Mesenteric fat pad (tissue), 1 donor: ENCODE data around the gene IFNA10. TPM values are rescaled to one million over a fixed set of nuclear protein-coding genes. Genes with fewer than 3 reads are reported as not detected.
"Not testable (repeated sequence)": the region's sequence is repeated elsewhere in the genome, so short reads cannot be mapped to it uniquely, and the experiment has no call there.

Experiments used
- DNase-seq: peaks from one replicate; pipeline ENCODE4 v3.0.0-alpha.2; 2020; ENCODE audit warnings: low spot score
- total RNA-seq: library from RNA; stranded (reverse); fragmentation: NEBNext Ultra II Directional; extraction: Animal tissue kit (Norgen Biotek cat#: 25700); gene quantifications from one replicate; pipeline ENCODE4 v1.2.1, GENCODE V29; 2021
- donor health status: DM: yes; HTN: yes; CAD: no.

The IFNA10 gene
- total RNA-seq, 1 donor from 2014 or later = not detected

DNA sequence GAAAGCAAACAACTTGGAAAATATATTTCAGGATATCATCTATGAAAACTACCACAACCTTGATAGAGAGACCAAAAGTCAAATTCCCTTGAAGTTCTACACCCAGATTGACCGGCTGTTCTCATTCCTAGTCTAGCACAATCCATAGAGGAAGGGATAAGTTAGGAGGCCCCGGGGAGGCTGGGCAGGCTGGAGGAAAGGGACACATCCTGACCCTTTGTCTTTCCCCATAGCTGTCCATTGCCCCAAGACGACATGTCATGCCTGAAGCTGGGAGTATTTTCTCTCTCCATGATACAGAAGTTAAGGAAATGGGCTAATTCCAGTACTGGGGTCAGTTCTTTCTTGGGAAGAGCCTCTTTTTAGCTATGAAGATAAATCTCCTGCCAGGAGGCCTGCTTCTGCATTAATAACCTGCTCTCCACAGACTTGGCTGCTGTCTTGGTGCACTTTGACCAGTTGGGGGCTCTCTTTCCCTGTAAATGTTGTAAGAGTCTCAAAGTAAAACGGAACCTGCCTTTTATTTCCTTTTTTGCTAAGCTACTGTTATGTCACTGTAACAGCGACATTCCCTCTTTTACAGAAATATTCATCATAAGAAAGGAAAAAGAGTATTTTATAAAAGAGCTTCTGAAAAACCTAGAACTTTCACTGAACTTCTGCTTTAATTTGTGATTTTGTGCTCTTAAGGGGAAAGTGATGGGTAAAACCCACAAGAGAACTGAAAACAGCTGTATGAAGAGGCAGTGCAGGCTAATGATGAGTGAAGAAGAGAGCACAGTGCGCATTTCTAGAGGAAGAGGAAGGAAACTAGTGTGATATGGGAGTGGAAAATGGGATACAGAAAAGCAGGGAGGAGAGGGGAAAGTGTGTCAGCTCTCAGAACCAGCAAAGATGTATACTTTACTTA is 11.8 kb downstream of the IFNA10 start:
- not testable (repeated sequence) for DNase-seq

DNA sequence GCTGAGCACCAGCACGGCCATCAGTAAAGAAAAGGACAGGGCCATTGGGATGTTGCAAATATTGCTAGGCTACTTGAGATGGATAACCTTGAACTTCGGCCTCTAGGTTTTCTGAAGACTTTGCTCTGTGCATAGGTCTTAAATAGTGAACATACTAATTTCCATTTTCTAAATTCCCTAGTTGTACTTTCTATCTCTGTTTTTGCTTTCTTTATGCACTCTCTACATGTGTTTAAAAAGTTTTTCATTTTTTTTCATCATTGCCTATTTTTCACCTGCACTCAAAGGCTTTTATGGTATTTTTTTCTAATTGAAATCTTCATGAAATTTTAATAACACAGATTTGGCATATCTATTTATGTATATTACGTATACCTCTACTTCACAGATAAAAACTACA is 19.5 kb downstream of the IFNA10 start, which contains the start of gene IFNA4:
Gene IFNA4, minus strand, starts transcription at position 101 of the 400 bp plus-strand sequence. Its CDS starts 56 bp downstream, at position 45.
- DNase-seq = not testable (repeated sequence)

DNA sequence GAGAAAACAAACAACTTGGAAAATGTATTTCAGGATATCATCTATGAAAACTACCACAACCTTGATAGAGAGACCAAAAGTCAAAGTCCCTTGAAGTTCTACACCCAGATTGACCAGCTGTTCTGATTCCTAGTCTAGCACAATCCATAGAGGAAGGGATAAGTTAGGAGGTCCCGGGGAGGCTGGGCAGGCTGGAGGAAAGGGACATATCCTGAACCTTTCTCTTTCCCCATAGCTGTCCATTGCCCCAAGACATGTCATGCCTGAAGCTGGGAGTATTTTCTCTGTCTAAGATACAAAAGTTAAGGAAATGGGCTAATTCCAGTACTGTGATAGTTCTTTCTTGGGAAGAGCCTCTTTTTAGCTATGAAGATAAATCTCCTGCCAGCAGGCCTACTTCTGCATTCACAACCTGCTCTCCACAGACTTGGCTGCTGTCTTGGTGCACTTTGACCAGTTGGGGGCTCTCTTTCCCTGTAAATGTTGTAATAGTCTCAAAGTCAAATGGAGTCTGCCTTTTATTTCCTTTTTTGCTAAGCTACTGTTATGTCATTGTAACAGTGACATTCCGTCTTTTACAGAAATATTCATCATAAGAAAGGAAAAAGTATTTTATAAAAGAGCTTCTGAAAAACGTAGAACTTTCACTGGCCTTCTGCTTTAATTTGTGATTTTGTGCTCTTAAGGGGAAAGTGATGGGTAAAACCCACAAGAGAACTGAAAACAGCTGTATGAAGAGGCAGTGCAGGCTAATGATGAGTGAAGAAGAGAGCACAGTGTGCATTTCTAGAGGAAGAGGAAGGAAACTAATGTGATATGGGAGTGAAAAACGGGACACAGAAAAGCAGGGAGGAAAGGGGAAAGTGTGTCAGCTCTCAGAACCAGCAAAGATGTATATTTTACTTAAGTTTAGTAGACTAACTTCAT is 23.9 kb downstream of the IFNA10 start:
- not testable (repeated sequence) for DNase-seq

DNA sequence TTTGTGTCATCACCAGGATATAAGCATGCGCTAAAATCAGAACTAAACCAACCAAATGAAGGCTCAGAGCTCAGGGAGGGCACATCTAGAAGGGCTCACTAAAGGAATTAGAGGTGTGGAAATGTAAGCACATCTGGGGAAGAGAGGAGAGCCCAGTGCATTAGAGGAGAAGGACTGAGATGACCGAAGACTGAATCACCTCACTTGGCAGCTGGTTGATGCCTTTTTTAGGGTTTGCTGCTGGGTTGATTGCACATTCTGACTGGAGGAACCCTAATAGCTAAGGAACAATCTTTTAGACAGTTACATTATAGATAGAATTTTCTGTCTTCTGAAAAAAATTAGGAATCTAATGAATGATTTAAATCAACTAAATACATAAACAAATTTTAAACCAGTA is 32.3 kb downstream of the IFNA10 start:
- DNase-seq = no peak

DNA sequence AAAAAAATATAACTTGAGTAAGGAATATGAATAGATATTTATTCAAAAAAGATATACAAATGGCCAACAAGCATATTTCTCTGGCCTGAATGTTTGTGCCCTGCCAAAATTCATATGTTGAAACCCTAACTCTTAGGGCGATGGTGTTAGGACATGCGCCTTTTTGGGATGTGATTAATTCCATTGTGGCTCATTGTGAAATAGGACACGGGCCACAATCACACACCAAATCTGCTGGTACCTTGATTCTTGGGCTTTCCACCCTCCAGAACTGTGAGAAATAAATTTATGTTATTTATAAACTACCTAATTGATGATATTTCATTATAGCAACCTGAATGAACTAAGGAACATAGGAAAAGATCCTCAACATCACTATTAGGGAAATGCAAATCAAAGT is 34.8 kb downstream of the IFNA10 start:
- DNase-seq = no peak

DNA sequence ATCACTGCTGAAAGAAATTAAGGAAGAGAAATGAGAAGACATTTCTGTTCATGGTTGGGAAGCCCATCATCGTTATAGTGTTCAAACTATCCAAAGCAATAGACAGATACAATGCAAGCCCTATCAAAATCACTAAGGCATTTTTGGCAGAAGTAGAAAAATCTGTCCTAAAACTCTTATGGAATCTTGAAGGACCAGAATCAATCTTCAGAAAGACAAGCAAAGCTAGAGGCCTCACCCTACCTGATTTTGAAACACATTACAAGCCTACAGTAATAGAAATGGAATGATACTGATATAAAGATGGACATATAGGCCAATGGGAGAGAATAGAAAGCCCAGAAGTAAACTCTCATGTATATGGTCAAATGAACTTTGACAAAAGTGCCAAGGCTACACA is 35.6 kb downstream of the IFNA10 start:
- no peak for DNase-seq

DNA sequence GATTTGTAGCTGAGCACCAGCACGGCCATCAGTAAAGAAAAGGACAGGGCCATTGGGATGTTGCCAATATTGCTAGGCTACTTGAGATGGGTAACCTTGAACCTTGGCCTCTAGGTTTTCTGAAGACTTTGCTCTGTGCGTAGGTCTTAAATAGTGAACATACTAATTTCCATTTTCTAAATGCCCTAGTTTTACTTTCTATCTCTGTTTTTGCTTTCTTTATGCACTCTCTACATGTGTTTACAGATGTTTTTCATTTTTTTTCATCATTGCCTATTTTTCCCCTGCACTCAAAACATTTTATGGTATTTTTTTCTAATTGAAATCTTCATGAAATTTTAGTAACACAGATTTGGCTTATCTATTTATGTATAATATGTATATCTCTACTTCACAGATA is 40.4 kb downstream of the IFNA10 start, which contains the start of gene IFNA21:
Gene IFNA21, minus strand, starts transcription at position 101 of the 400 bp plus-strand sequence. Its CDS starts 48 bp downstream, at position 53.
- DNase-seq = not testable (repeated sequence)

DNA sequence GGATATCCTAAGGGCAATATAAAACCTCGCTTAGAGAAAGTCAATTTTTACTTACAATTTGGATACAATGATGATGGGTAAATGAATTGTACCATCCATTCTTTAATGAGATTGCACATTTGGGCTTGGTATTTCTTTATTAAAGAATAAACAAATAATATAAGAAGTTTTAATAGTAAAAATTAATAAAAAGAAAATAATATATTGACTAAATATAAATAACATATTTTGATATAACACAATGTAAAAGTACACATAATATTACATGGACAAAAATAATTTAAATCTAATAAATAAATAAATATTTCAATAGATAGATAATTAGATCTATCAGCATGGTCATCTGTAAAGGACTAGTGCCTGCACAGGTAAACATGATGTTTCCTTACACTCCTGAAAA is 41.4 kb downstream of the IFNA10 start:
- no peak for DNase-seq

DNA sequence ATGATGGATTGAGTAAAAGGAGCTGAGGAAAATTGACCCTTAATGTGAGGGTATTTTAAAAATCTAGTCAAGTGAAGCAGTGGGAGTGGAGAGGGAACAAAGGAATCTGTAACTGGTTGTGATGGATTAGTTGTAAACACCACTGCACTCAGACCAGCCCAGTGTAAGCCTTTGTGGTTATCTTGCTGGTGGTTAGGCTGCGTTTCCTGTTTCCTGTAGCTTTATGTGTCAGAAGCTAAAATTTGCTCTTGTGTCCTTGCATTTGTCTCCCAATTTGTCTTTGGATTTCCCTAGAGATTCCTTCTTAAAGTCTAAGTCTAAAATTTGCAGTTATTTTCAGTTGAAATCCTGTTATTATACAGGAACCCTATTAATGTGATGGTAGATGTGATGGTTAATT is 46.8 kb downstream of the IFNA10 start:
- no peak for DNase-seq

Other genes with a start within 250 kb of the IFNA10 start
- 2.2 TPM for gene HACD4, start 175.5 kb downstream of the IFNA10 start, total RNA-seq
- not detected for gene IFNB1, start 129.2 kb downstream of the IFNA10 start, total RNA-seq
- gene IFNW1, start 65.3 kb downstream of the IFNA10 start, total RNA-seq = not detected
- not detected for gene IFNA21, start 40.5 kb downstream of the IFNA10 start, total RNA-seq
- not detected for gene IFNA4, start 19.6 kb downstream of the IFNA10 start, total RNA-seq
- gene IFNA7, start 4.9 kb downstream of the IFNA10 start, total RNA-seq = not detected
- not detected for gene IFNA16, start 10.2 kb upstream of the IFNA10 start, total RNA-seq
- not detected for gene IFNA17, start 21.1 kb upstream of the IFNA10 start, total RNA-seq
- not detected for gene IFNA14, start 32.9 kb upstream of the IFNA10 start, total RNA-seq
- not detected for gene IFNA5, start 98.2 kb upstream of the IFNA10 start, total RNA-seq
- 17.8 TPM for gene KLHL9, start 128.3 kb upstream of the IFNA10 start, total RNA-seq
- not detected for gene IFNA6, start 143.7 kb upstream of the IFNA10 start, total RNA-seq
- not detected for gene IFNA13, start 160.9 kb upstream of the IFNA10 start, total RNA-seq
- not detected for gene IFNA2, start 178.3 kb upstream of the IFNA10 start, total RNA-seq
- not detected for gene IFNA8, start 202.0 kb upstream of the IFNA10 start, total RNA-seq
- not detected for gene IFNA1, start 233.3 kb upstream of the IFNA10 start, total RNA-seq